PC-9 (cell line): ENCODE results near the gene GUCY2C. TPM values are rescaled to one million over a fixed set of nuclear protein-coding genes. Genes with fewer than 3 reads are reported as not detected.

Experiments
- BruUV-seq: library from RNA; stranded (reverse); fragments of 400-500 nt; replicated peaks from 2 replicates; lab custom pipeline; 2021; lab: Mats Ljungman, UMichigan
- CTCF ChIA-PET: fragments of 300-600 bp; sonication (Branson Sonifier 250); formaldehyde crosslinking; loops from one replicate; lab custom pipeline; 2022; ENCODE audit warnings: antibody characterized with exemption; lab: Charles Lee
- POLR2A ChIA-PET: fragments of 300-600 bp; sonication (Branson Sonifier 250); formaldehyde crosslinking; loops from one replicate; lab custom pipeline; 2022; ENCODE audit warnings: antibody characterized with exemption; ENCODE audit not compliant: unreplicated experiment; lab: Charles Lee
- DNase-seq, 2 experiments: peaks; one replicate each; pipeline versions ENCODE4 v3.0.0 to v3.0.0-alpha.2; 2015 to 2022; ENCODE audit warnings: mixed read lengths in 1 of 2
- H2AFZ ChIP-seq: fragments of 200-600 bp; sonication (generic); 2 replicates; pipeline ENCODE4 v1.8.1; 2017; ENCODE audit warnings: antibody characterized with exemption
- H3F3A ChIP-seq: fragments of 200-600 bp; sonication (generic); 2 replicates; pipeline ENCODE4 v1.8.1; 2017; ENCODE audit warnings: antibody characterized with exemption, mild to moderate bottlenecking, low read depth; ENCODE audit not compliant: insufficient read depth
- H3K27ac ChIP-seq: fragments of 200-600 bp; sonication (generic); 2 replicates; pipeline ENCODE4 v1.6.1; 2016; ENCODE audit warnings: mixed run types
- H3K27me3 ChIP-seq: fragments of 200-600 bp; sonication (generic); 2 replicates; pipeline ENCODE4 v1.6.1; 2016; ENCODE audit warnings: low read depth, mixed run types; ENCODE audit not compliant: insufficient read depth
- H3K36me3 ChIP-seq: fragments of 200-600 bp; sonication (generic); 2 replicates; pipeline ENCODE4 v1.6.1; 2016; ENCODE audit warnings: low read depth, mixed run types
- H3K4me1 ChIP-seq: fragments of 200-600 bp; sonication (generic); replicated peaks from 2 replicates; pipeline ENCODE4 v1.6.1; 2016; ENCODE audit warnings: mixed run types; ENCODE audit not compliant: insufficient read depth
- H3K4me2 ChIP-seq: fragments of 200-600 bp; sonication (generic); 2 replicates; pipeline ENCODE4 v1.6.1; 2017; ENCODE audit warnings: mixed run types
- H3K4me3 ChIP-seq: fragments of 200-600 bp; sonication (generic); 2 replicates; pipeline ENCODE4 v1.6.1; 2016; ENCODE audit warnings: mixed run types
- H3K79me2 ChIP-seq: fragments of 200-600 bp; sonication (generic); 2 replicates; pipeline ENCODE4 v1.6.1; 2017; ENCODE audit warnings: low read depth, mixed run types
- H3K9me2 ChIP-seq: fragments of 200-600 bp; sonication (generic); 2 replicates; pipeline ENCODE4 v1.8.1; 2017; ENCODE audit warnings: mild to moderate bottlenecking; ENCODE audit not compliant: insufficient read depth
- H3K9me3 ChIP-seq: fragments of 200-600 bp; sonication (generic); 2 replicates; pipeline ENCODE4 v1.8.1; 2016; ENCODE audit warnings: low read depth; ENCODE audit not compliant: insufficient read depth
- H4K20me1 ChIP-seq: fragments of 200-600 bp; sonication (generic); 2 replicates; pipeline ENCODE4 v1.8.1; 2017; ENCODE audit not compliant: insufficient read depth
- CTCF ChIP-seq: fragments of 200-600 bp; sonication (generic); conservative IDR thresholded peaks from 2 replicates; pipeline ENCODE4 v1.6.1; 2017; ENCODE audit warnings: mixed run types, antibody characterized with exemption, mild to moderate bottlenecking, moderate library complexity
- EZH2 ChIP-seq: fragments of 200-600 bp; sonication (generic); IDR thresholded peaks from 2 replicates; pipeline ENCODE4 v1.8.0; 2017; ENCODE audit warnings: antibody characterized with exemption, low read depth
- intact Hi-C: fragments of 100-400 bp; cut with micrococcal nuclease; formaldehyde crosslinking; loops from one replicate; pipeline ENCODE4 v1.10.0; 2022; ENCODE audit not compliant: unreplicated experiment
- total RNA-seq: library from RNA; stranded (reverse); gene quantifications from 2 replicates; pipeline ENCODE4 v1.2.3, GENCODE V29; 2021

GUCY2C gene
- total RNA-seq, 1 experiment from 2014 or later = not detected

GRCh38 chr12:14613718-14614117, 82.7 kb downstream of the GUCY2C start:
- no peaks in the 10 kb centered on the region for H3K79me2 ChIP-seq
- H3K9me2 ChIP-seq = no peaks in the 10 kb centered on the region
- no peak overlapping the region for H3K4me2 ChIP-seq
- H3K36me3 ChIP-seq = no peaks in the 10 kb centered on the region
- no peaks in the 10 kb centered on the region for H4K20me1 ChIP-seq
- H3F3A ChIP-seq = no peaks in the 10 kb centered on the region
- H2AFZ ChIP-seq = no peak overlapping the region
- H3K27ac ChIP-seq = no peak overlapping the region
- intact Hi-C loops = no loop called here
- no peak overlapping the region for H3K4me3 ChIP-seq
- ChIA-PET POLR2A (no interaction called here), CTCF (no interaction called here)
- TF ChIP-seq EZH2 (no peak), CTCF (no peak)
- no peaks in the 10 kb centered on the region for H3K4me1 ChIP-seq
- no peak for DNase-seq
- H3K27me3 ChIP-seq = no peaks in the 10 kb centered on the region
- H3K9me3 ChIP-seq = 0 out of 2 replicates have a peak, but pooled peaks cover under 1% of the 10 kb centered on the region
- BruUV-seq = no TSS peak

GRCh38 chr12:14612898-14613445, 83.4 kb downstream of the GUCY2C start:
- H3K9me2 ChIP-seq = no peaks in the 10 kb centered on the region
- no peaks in the 10 kb centered on the region for H3K27me3 ChIP-seq
- no peak for DNase-seq
- H3F3A ChIP-seq = no peaks in the 10 kb centered on the region
- ChIA-PET POLR2A (no interaction called here), CTCF (no interaction called here)
- TF ChIP-seq CTCF (no peak), EZH2 (no peak)
- no peak overlapping the region for H3K27ac ChIP-seq
- no peak overlapping the region for H2AFZ ChIP-seq
- H3K36me3 ChIP-seq = no peaks in the 10 kb centered on the region
- no peaks in the 10 kb centered on the region for H4K20me1 ChIP-seq
- no peak overlapping the region for H3K4me3 ChIP-seq
- H3K4me1 ChIP-seq = no peaks in the 10 kb centered on the region
- intact Hi-C loops = no loop called here
- no peaks in the 10 kb centered on the region for H3K79me2 ChIP-seq
- no peak overlapping the region for H3K4me2 ChIP-seq
- H3K9me3 ChIP-seq = 0 out of 2 replicates have a peak, but pooled peaks cover 3% of the 10 kb centered on the region
- no TSS peak for BruUV-seq

GRCh38 chr12:14612250-14612649, 84.1 kb downstream of the GUCY2C start:
- Histone ChIP-seq H3K9me2 (no peaks in the 10 kb centered on the region), H3K27me3 (no peaks in the 10 kb centered on the region), H3K9me3 (0 out of 2 replicates have a peak, but pooled peaks cover 3% of the 10 kb centered on the region), H3K4me2 (no peak overlapping the region), H3K4me3 (no peak overlapping the region), H3K36me3 (no peaks in the 10 kb centered on the region), H3K4me1 (no peaks in the 10 kb centered on the region), H4K20me1 (no peaks in the 10 kb centered on the region), H2AFZ (no peak overlapping the region), H3K27ac (no peak overlapping the region), H3K79me2 (no peaks in the 10 kb centered on the region), H3F3A (no peaks in the 10 kb centered on the region)
- no TSS peak for BruUV-seq
- POLR2A ChIA-PET = no interaction called here
- intact Hi-C loops = no loop called here
- CTCF ChIA-PET = no interaction called here
- no peak for TF ChIP-seq EZH2
- TF ChIP-seq CTCF = no peak
- DNase-seq = no peak
